ENCODE results near the gene TRA2A.

Gene TRA2A

DNA sequence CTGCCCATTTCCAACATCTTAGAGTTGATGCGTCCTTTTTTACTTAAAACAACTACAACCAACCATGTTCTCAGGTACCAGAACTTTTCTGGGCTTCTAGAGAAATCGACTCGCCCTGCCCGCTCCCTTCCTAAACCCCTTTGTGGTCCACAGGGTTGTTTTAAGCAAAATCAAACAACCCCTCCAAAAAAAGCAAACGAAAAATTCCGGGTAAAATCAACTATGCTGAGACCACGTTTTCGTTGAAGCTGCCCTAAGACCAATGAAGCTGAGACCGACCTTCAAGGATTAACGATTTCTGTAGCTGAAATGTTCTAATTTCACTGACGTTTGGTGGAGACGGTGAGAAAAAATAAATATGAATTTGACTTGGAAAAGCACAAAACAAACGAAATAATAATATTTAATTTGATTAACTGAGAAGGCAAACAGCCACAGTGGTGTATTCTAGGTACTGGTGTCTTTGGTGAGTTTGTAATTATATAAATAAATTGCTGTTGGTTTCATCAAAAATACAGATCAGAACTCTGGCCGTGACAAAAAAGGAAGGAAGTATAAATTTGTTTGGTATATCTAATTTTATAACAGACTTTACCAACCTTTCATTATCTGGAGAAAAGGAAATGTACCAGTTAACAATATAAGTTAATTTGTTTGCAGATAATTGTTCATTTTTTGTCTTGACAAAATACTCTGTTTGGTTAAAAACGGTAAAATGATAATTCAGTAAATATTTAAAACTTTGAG is 56.8 kb downstream of the TRA2A start:
- H3K4me1 ChIP-seq (ENCODE audit: control insufficient read depth, insufficient read depth, low read length) = peaks cover 10% of the 10 kb centered on the region
- peaks cover 57% of the 10 kb centered on the region for H3K27me3 ChIP-seq (replicated peaks; ENCODE audit: control insufficient read depth, insufficient read depth, low read length)
- no peak overlapping the region for H3K9ac ChIP-seq (ENCODE audit: low read length)
- DNase-seq (ENCODE audit: low read depth) = no peak
- no peaks in the 10 kb centered on the region for H3K36me3 ChIP-seq (ENCODE audit: control insufficient read depth, insufficient read depth, low read length, severe bottlenecking)
- H3K9me3 ChIP-seq (ENCODE audit: control insufficient read depth, low read length) = no peaks in the 10 kb centered on the region
- H3K4me3 ChIP-seq (ENCODE audit: low read length) = peak overlapping the region; percentile 77

GRCh38 chr7:23474094-23474828 is 57.5 kb downstream of the TRA2A start:
- Histone ChIP-seq H3K27me3 (replicated peaks; ENCODE audit: control insufficient read depth, insufficient read depth, low read length) (peaks cover 51% of the 10 kb centered on the region), H3K9ac (ENCODE audit: low read length) (no peak overlapping the region), H3K9me3 (ENCODE audit: control insufficient read depth, low read length) (no peaks in the 10 kb centered on the region), H3K4me3 (ENCODE audit: low read length) (peak overlapping the region; percentile 77), H3K4me1 (ENCODE audit: control insufficient read depth, insufficient read depth, low read length) (peaks cover 11% of the 10 kb centered on the region), H3K36me3 (ENCODE audit: control insufficient read depth, insufficient read depth, low read length, severe bottlenecking) (no peaks in the 10 kb centered on the region)
- DNase-seq (ENCODE audit: low read depth) = peak; percentile 99

DNA sequence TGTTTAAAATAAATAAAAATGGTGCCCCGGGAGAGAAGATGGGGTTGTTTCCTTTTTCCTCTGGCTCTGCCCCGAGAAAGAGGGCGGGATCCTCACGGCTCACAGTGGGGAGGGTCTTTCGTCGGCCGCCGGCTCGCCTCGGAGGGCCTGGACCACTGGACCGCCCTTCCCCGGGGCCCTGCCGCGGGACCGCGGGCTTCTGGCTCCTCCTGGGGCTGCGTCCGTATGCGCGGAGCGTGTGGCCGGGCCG is 58.0 kb downstream of the TRA2A start:
- H3K36me3 ChIP-seq (ENCODE audit: control insufficient read depth, insufficient read depth, low read length, severe bottlenecking) = no peaks in the 10 kb centered on the region
- H3K9me3 ChIP-seq (ENCODE audit: control insufficient read depth, low read length) = no peaks in the 10 kb centered on the region
- H3K4me1 ChIP-seq (ENCODE audit: control insufficient read depth, insufficient read depth, low read length) = peaks cover 12% of the 10 kb centered on the region
- DNase-seq (ENCODE audit: low read depth) = no peak
- H3K27me3 ChIP-seq (replicated peaks; ENCODE audit: control insufficient read depth, insufficient read depth, low read length) = peaks cover 46% of the 10 kb centered on the region
- H3K9ac ChIP-seq (ENCODE audit: low read length) = no peak overlapping the region
- H3K4me3 ChIP-seq (ENCODE audit: low read length) = peak overlapping the region; percentile 77

GRCh38 chr7:23472956-23473843 is 58.6 kb downstream of the TRA2A start:
- DNase-seq (ENCODE audit: low read depth) = no peak
- Histone ChIP-seq H3K4me1 (ENCODE audit: control insufficient read depth, insufficient read depth, low read length) (peaks cover 13% of the 10 kb centered on the region), H3K36me3 (ENCODE audit: control insufficient read depth, insufficient read depth, low read length, severe bottlenecking) (no peaks in the 10 kb centered on the region), H3K4me3 (ENCODE audit: low read length) (peak overlapping the region; percentile 77), H3K9ac (ENCODE audit: low read length) (no peak overlapping the region), H3K27me3 (replicated peaks; ENCODE audit: control insufficient read depth, insufficient read depth, low read length) (peaks cover 41% of the 10 kb centered on the region), H3K9me3 (ENCODE audit: control insufficient read depth, low read length) (no peaks in the 10 kb centered on the region)

- no peak overlapping the region for H3K4me3 ChIP-seq (ENCODE audit: low read length)
- DNase-seq (ENCODE audit: low read depth) = no peak
- no peaks in the 10 kb centered on the region for H3K9me3 ChIP-seq (ENCODE audit: control insufficient read depth, low read length)
- H3K4me1 ChIP-seq (ENCODE audit: control insufficient read depth, insufficient read depth, low read length) = peaks cover 19% of the 10 kb centered on the region
- no peaks in the 10 kb centered on the region for H3K36me3 ChIP-seq (ENCODE audit: control insufficient read depth, insufficient read depth, low read length, severe bottlenecking)
- peaks cover 35% of the 10 kb centered on the region for H3K27me3 ChIP-seq (replicated peaks; ENCODE audit: control insufficient read depth, insufficient read depth, low read length)
- H3K9ac ChIP-seq (ENCODE audit: low read length) = no peak overlapping the region
Observed at GRCh38 chr7:23472556-23472955, 59.2 kb downstream of the TRA2A start.

- Histone ChIP-seq H3K36me3 (ENCODE audit: control insufficient read depth, insufficient read depth, low read length, severe bottlenecking) (no peaks in the 10 kb centered on the region), H3K4me1 (ENCODE audit: control insufficient read depth, insufficient read depth, low read length) (peaks cover 20% of the 10 kb centered on the region), H3K27me3 (replicated peaks; ENCODE audit: control insufficient read depth, insufficient read depth, low read length) (peaks cover 30% of the 10 kb centered on the region), H3K4me3 (ENCODE audit: low read length) (no peak overlapping the region), H3K9ac (ENCODE audit: low read length) (no peak overlapping the region), H3K9me3 (ENCODE audit: control insufficient read depth, low read length) (no peaks in the 10 kb centered on the region)
- no peak for DNase-seq (ENCODE audit: low read depth)
Observed at GRCh38 chr7:23472046-23472445, 59.7 kb downstream of the TRA2A start.

DNA sequence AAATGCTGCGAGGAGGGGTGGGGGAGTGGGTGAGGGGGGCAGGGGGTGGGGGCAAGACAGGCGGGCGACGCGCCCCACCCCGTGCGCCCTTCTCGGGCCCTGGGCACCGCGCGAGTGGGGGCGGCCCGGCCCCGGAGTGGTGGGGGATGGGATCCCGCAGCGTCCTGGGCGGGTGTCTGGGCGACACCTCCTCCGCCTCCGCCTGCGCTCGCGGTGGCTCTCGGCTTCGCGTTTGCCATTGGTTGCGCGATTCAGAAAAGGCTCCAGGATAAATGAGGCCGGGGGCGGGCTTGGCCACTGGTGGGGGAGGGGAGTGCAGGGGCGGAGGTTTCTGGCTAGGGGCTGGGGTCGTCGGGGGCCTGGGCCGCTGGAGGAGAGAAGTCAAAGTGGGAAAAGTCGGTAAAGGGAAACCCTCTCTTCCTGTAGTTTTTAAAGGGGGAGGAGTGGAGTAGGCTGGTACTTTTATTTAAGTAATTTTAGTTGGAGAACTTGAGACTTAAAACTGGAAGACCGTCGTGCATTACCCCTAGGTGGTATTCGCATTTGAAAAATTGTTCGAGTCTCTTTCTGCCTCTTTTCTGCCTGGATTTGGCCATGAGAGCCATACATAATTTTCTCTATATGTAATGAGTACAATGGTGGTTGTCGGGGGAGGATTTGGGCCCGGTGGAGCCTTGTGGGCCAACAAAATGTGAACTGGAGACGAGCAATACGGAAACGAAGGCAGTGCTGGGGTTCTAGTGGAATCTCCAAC is 60.5 kb downstream of the TRA2A start:
- peak; percentile 91 for DNase-seq (ENCODE audit: low read depth)
- peaks cover 20% of the 10 kb centered on the region for H3K4me1 ChIP-seq (ENCODE audit: control insufficient read depth, insufficient read depth, low read length)
- peaks cover 22% of the 10 kb centered on the region for H3K27me3 ChIP-seq (replicated peaks; ENCODE audit: control insufficient read depth, insufficient read depth, low read length)
- peak overlapping the region; percentile 85 for H3K4me3 ChIP-seq (ENCODE audit: low read length)
- H3K9ac ChIP-seq (ENCODE audit: low read length) = no peak overlapping the region
- H3K9me3 ChIP-seq (ENCODE audit: control insufficient read depth, low read length) = no peaks in the 10 kb centered on the region
- no peaks in the 10 kb centered on the region for H3K36me3 ChIP-seq (ENCODE audit: control insufficient read depth, insufficient read depth, low read length, severe bottlenecking)

DNA sequence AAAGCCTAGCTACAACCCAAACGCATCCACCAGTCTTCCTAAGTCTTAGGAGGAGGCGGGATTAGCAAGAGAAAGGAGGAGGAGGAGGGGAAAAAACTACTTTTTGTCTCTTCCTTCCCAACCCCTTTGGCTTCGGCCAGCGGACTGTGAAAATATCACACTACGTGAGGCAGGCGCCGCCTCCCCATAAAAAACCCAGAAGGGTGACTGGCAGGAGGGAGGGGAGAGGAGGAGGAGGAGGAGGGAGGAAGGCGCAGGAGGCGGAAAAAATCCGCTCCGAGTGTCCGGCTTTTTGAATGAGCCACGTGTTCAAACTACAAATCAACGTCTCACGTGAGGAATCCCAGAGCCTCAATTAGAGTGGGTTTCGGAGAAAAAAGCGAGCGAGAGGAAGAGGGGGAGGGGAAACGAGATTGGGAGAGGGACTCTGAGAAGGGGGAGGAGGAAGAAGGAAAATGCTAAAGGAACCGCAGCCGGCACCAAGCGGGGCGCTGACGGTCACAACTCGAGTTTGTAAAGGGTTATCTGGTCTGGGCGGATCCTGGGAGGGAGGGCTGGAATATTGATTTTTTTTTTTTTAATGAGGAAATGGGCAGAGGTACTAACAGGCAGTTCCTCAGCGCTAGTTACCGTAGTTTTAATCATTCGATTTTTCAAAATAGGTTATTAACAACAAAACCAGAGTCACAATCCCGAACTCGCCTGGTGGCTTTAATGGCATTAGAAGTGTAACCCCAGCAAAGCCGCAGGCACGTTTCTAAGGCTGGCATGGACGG is 61.3 kb downstream of the TRA2A start, which contains the start of gene IGF2BP3:
IGF2BP3 (minus strand) TSS at position 162 of the 776 bp plus-strand sequence. CDS start 381 bp downstream, outside the sequence.
- Histone ChIP-seq H3K9ac (ENCODE audit: low read length) (peak within 1 kb of the TSS; percentile 78), H3K9me3 (ENCODE audit: control insufficient read depth, low read length) (no peaks in the 10 kb centered on the region), H3K4me1 (ENCODE audit: control insufficient read depth, insufficient read depth, low read length) (peaks cover 21% of the 10 kb centered on the region), H3K4me3 (ENCODE audit: low read length) (peak within 1 kb of the TSS; percentile 85), H3K27me3 (replicated peaks; ENCODE audit: control insufficient read depth, insufficient read depth, low read length) (peaks cover 15% of the 10 kb centered on the region), H3K36me3 (ENCODE audit: control insufficient read depth, insufficient read depth, low read length, severe bottlenecking) (no peaks in the 10 kb centered on the region)
- DNase-seq (ENCODE audit: low read depth) = peak; percentile 94

DNA sequence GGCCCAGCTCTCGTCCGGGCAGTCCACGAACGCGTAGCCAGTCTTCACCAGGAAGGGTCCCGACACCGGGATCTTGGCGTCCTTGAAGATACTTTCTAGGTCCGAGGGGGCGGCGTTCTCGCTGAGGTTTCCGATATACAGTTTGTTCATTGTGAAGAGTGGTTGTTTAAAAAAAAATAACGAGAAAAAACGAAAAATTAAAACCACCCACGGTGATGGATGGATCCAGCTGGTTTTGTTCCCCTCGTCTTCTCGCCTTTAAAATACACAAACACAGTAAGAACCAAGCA is 61.9 kb downstream of the TRA2A start:
- Histone ChIP-seq H3K4me3 (ENCODE audit: low read length) (peak overlapping the region; percentile 85), H3K9ac (ENCODE audit: low read length) (peak overlapping the region; percentile 78), H3K9me3 (ENCODE audit: control insufficient read depth, low read length) (no peaks in the 10 kb centered on the region), H3K4me1 (ENCODE audit: control insufficient read depth, insufficient read depth, low read length) (peaks cover 26% of the 10 kb centered on the region), H3K27me3 (replicated peaks; ENCODE audit: control insufficient read depth, insufficient read depth, low read length) (peaks cover 9% of the 10 kb centered on the region), H3K36me3 (ENCODE audit: control insufficient read depth, insufficient read depth, low read length, severe bottlenecking) (no peaks in the 10 kb centered on the region)
- DNase-seq (ENCODE audit: low read depth) = no peak

DNA sequence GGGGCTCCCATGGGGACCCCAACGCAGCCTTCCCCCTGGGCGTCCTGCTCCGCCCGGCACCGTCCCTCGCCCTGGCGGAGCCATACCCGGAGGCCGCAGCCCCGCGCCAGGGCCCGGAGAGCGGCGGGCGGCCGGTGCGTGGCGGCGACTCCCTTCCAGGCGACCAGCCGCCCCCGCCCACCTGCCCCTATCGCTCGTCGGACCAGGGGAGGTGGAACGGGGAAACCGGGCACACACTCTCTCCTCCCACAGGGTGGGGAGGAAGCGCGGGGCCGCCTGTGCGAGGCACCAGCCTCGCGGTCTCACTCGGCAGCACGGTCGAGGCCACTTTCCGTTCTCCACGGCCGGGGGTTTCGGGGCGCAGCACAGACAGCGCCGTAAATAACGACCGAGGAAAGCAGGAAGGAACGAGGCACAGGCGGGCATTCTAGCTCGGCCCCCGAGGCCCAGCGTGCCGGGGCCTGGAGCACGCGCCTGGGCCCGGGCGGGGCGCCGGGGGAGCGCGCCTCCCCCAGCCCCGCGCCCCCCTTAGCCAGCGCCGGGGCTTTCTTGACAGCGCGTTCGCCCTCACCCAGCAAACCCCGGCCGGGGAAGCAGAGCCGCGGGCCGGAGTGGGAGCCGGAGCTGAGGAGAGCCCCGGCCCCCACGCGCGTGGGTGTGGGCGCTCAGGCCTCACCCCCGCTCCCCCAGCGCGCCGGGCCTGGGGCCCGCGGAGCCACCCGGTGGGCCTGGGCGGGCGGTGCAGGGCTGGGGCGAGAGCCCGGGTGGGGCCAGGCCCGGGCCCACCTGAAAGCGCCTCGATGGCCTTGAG is 62.4 kb downstream of the TRA2A start:
- Histone ChIP-seq H3K9ac (ENCODE audit: low read length) (peak overlapping the region; percentile 78), H3K4me1 (ENCODE audit: control insufficient read depth, insufficient read depth, low read length) (peaks cover 21% of the 10 kb centered on the region), H3K4me3 (ENCODE audit: low read length) (peak overlapping the region; percentile 85), H3K27me3 (replicated peaks; ENCODE audit: control insufficient read depth, insufficient read depth, low read length) (peaks cover 4% of the 10 kb centered on the region), H3K9me3 (ENCODE audit: control insufficient read depth, low read length) (no peaks in the 10 kb centered on the region), H3K36me3 (ENCODE audit: control insufficient read depth, insufficient read depth, low read length, severe bottlenecking) (no peaks in the 10 kb centered on the region)
- peak; percentile 70 for DNase-seq (ENCODE audit: low read depth)
